HepG2 (cell line): ENCODE data around the gene GPR62. TPM values are rescaled to one million over a fixed set of nuclear protein-coding genes. Genes with fewer than 3 reads are reported as not detected.
A peak's percentile ranks its signal among the peaks of the same experiment; 100 is the strongest.

Experiments
- CEBPB ChIP-seq: IDR thresholded peaks from 2 replicates; pipeline ENCODE4 v1.6.1; 2011; ENCODE audit warnings: low read depth, low read length, improper control_type of control experiment, borderline replicate concordance
- ELK4 ChIP-seq: sonication (generic); formaldehyde crosslinking; IDR thresholded peaks from 2 replicates; pipeline ENCODE4 v1.9.0; 2021; ENCODE audit warnings: missing genetic modification reagents, borderline replicate concordance
- NFAT5 ChIP-seq: sonication (generic); formaldehyde crosslinking; IDR thresholded peaks from 2 replicates; pipeline ENCODE4 v1.4.0; 2020; ENCODE audit warnings: missing genetic modification reagents
- NR0B2 ChIP-seq: sonication (generic); formaldehyde crosslinking; IDR thresholded peaks from 2 replicates; pipeline ENCODE4 v1.4.0; 2020; ENCODE audit warnings: mild to moderate bottlenecking, missing genetic modification reagents
- PREB ChIP-seq: sonication (generic); formaldehyde crosslinking; IDR thresholded peaks from 2 replicates; pipeline ENCODE4 v1.4.0; 2020; ENCODE audit warnings: missing genetic modification reagents
- ZNF225 ChIP-seq: sonication (generic); formaldehyde crosslinking; IDR thresholded peaks from 2 replicates; pipeline ENCODE4 v1.4.0; 2020; ENCODE audit warnings: mild to moderate bottlenecking, missing genetic modification reagents
- ZNF343 ChIP-seq: sonication (generic); formaldehyde crosslinking; IDR thresholded peaks from 2 replicates; pipeline ENCODE4 v1.4.0; 2020; ENCODE audit warnings: mild to moderate bottlenecking, missing genetic modification reagents
- ZNF577 ChIP-seq: sonication (generic); formaldehyde crosslinking; IDR thresholded peaks from 2 replicates; pipeline ENCODE4 v1.4.0; 2020; ENCODE audit warnings: mild to moderate bottlenecking, low read depth, missing genetic modification reagents, borderline replicate concordance
- ZNF674 ChIP-seq: sonication (generic); formaldehyde crosslinking; IDR thresholded peaks from 2 replicates; pipeline ENCODE4 v1.5.0; 2020; ENCODE audit warnings: low read depth, mild to moderate bottlenecking, missing genetic modification reagents
- ZNF770 ChIP-seq: sonication (generic); formaldehyde crosslinking; IDR thresholded peaks from 2 replicates; pipeline ENCODE4 v1.5.0; 2020; ENCODE audit warnings: mild to moderate bottlenecking, missing genetic modification reagents
- polyA plus RNA-seq, 8 experiments: library from polyadenylated mRNA; depleted of rRNA in 3 of 8; stranded (reverse) in 7 of 8; unstranded in 1 of 8; fragments of >200 nt; fragmentation: Illumina TruSeq in 4 of 8; extraction: Trizol in 4 of 8; gene quantifications; 2 replicates each; pipeline versions ENCODE4 v1.2.1 to v1.2.3, GENCODE V29; 2011 to 2016; ENCODE audit warnings: low read depth in 4 of 8, missing spikeins in 1 of 8, mixed read lengths in 1 of 8; ENCODE audit not compliant: insufficient read depth in 1 of 8
- total RNA-seq, 5 experiments: library from RNA; depleted of rRNA; stranded (reverse); fragments of >200 nt; fragmentation: Illumina TruSeq; extraction: Trizol; gene quantifications; 2 replicates each; pipeline ENCODE4 v1.2.3, GENCODE V29; 2016; ENCODE audit warnings: low read depth in 1 of 5
- TF ChIP-seq, protein P1 (sequence below): sonication (generic); formaldehyde crosslinking; IDR thresholded peaks from 2 replicates; pipeline ENCODE4 v1.4.0; 2020; ENCODE audit warnings: missing genetic modification reagents, borderline replicate concordance

The GPR62 gene
- total and polyA plus RNA-seq, 2 of the 13 experiments (the other 11 are each of a cell fraction or from before 2014, with no cell fraction given) = not detected

DNA sequence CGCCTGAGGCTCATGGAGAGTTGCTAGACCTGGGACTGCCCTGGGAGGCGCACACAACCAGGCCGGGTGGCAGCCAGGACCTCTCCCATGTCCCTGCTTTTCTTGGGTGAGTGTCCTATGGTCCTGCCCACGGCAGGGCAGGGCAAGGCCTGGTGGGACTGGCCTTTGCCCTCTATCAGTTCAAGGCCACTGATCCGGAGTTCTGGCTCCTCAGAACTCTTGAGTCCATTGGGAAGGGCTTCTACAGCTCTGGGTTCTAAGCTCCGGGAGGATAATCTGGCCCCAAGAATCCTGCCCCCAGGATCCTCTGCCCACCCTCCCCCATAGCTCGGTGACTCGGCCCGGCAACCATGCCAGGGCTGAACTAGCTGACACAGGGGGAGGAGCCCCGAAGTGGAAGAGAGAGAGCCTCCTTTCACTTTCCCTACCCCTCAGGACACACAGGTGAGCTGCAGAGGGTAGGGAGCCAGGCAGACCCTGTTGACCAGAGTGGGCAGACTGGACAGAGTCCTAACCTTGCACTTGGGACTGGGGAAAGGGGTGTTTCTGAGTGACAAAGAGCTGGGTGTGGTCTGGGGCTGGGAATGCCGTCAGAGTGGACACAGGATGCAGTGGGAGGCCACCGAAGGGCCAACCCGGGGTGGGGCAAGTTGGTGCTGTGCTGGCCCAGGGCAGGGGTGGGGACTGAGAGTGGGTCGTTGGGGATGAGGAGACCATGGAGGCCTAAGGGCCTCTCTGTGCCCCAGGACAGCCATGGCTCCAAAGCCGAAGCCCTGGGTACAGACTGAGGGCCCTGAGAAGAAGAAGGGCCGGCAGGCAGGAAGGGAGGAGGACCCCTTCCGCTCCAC lies 12.4 kb upstream of the GPR62 start (continued):
- TF ChIP-seq NFAT5 (CRISPR knock-in tag) (no peak), ZNF343 (CRISPR knock-in tag) (0 out of 2 replicates have a peak, but pooled peaks have one; percentile 10), ZNF577 (no peak), PREB (no peak), ELK4 (CRISPR knock-in tag) (no peak), ZNF770 (peak; percentile 33; the same call in 1 of the 2 replicates), ZNF225 (CRISPR knock-in tag) (0 out of 2 replicates have a peak, but pooled peaks have one; percentile 21), CEBPB (no peak), ZNF674 (0 out of 2 replicates have a peak, but pooled peaks have one; percentile 25), NR0B2 (CRISPR knock-in tag) (no peak)
- TF ChIP-seq, protein P1, sequence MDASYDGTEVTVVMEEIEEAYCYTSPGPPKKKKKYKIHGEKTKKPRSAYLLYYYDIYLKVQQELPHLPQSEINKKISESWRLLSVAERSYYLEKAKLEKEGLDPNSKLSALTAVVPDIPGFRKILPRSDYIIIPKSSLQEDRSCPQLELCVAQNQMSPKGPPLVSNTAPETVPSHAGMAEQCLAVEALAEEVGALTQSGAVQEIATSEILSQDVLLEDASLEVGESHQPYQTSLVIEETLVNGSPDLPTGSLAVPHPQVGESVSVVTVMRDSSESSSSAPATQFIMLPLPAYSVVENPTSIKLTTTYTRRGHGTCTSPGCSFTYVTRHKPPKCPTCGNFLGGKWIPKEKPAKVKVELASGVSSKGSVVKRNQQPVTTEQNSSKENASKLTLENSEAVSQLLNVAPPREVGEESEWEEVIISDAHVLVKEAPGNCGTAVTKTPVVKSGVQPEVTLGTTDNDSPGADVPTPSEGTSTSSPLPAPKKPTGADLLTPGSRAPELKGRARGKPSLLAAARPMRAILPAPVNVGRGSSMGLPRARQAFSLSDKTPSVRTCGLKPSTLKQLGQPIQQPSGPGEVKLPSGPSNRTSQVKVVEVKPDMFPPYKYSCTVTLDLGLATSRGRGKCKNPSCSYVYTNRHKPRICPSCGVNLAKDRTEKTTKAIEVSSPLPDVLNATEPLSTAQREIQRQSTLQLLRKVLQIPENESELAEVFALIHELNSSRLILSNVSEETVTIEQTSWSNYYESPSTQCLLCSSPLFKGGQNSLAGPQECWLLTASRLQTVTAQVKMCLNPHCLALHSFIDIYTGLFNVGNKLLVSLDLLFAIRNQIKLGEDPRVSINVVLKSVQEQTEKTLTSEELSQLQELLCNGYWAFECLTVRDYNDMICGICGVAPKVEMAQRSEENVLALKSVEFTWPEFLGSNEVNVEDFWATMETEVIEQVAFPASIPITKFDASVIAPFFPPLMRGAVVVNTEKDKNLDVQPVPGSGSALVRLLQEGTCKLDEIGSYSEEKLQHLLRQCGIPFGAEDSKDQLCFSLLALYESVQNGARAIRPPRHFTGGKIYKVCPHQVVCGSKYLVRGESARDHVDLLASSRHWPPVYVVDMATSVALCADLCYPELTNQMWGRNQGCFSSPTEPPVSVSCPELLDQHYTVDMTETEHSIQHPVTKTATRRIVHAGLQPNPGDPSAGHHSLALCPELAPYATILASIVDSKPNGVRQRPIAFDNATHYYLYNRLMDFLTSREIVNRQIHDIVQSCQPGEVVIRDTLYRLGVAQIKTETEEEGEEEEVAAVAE = no peak
